GM21390 (cell line): Measurements from ENCODE around the gene ANKRD52.

Source experiments
- ATAC-seq: cut with Tn5 transposase; IDR thresholded peaks from one replicate; pipeline ENCODE4 v1.9.1; 2021; ENCODE audit not compliant: unreplicated experiment

ANKRD52 gene

GRCh38 chr12:56243731-56244181, 14.4 kb downstream of the ANKRD52 start:
- no peak for ATAC-seq

- no peak for ATAC-seq
Observed at GRCh38 chr12:56242986-56243385, 15.2 kb downstream of the ANKRD52 start.

GRCh38 chr12:56241424-56242303, 16.5 kb downstream of the ANKRD52 start:
- ATAC-seq: no peak

- ATAC-seq: no peak
Observed at GRCh38 chr12:56237552-56237951, 20.6 kb downstream of the ANKRD52 start.

GRCh38 chr12:56236985-56237384, 21.2 kb downstream of the ANKRD52 start:
- no peak for ATAC-seq

- ATAC-seq: no peak
Observed at GRCh38 chr12:56236091-56236490, 22.1 kb downstream of the ANKRD52 start.

- no peak for ATAC-seq
Observed at GRCh38 chr12:56234746-56235436, 23.3 kb downstream of the ANKRD52 start.

- ATAC-seq: no peak
Observed at GRCh38 chr12:56231184-56231582, 27.0 kb downstream of the ANKRD52 start.

- ATAC-seq: no peak
Observed at GRCh38 chr12:56230432-56231183, 27.6 kb downstream of the ANKRD52 start.

- ATAC-seq: no peak
Observed at GRCh38 chr12:56229916-56230431, 28.2 kb downstream of the ANKRD52 start, which contains the start of gene SLC39A5. TSS of gene SLC39A5 (plus strand) at chr12:56230051. CDS start at chr12:56231275, 1,224 bp downstream.

- no peak for ATAC-seq
Observed at GRCh38 chr12:56229082-56229481, 29.1 kb downstream of the ANKRD52 start.

- ATAC-seq: no peak
Observed at GRCh38 chr12:56224954-56225353, 33.2 kb downstream of the ANKRD52 start.

GRCh38 chr12:56224102-56224701, 34.0 kb downstream of the ANKRD52 start, which contains the start of gene NABP2:
TSS of gene NABP2 (plus strand) at chr12:56224342. CDS start at chr12:56224857, 515 bp downstream.
- peak; percentile 65 for ATAC-seq

- ATAC-seq: no peak
Observed at GRCh38 chr12:56223571-56224101, 34.5 kb downstream of the ANKRD52 start.

GRCh38 chr12:56222531-56222895, 35.7 kb downstream of the ANKRD52 start:
- ATAC-seq: no peak

- peak; percentile 80 for ATAC-seq
Observed at GRCh38 chr12:56221757-56222530, 36.2 kb downstream of the ANKRD52 start, which contains the start of gene RNF41. TSS of gene RNF41 (minus strand) at chr12:56221922. CDS start at chr12:56214047, 7,875 bp downstream.

GRCh38 chr12:56221232-56221756, 36.9 kb downstream of the ANKRD52 start:
- peak; percentile 3 for ATAC-seq

- ATAC-seq: no peak
Observed at GRCh38 chr12:56220611-56221231, 37.5 kb downstream of the ANKRD52 start.

- ATAC-seq: no peak
Observed at GRCh38 chr12:56219840-56220239, 38.3 kb downstream of the ANKRD52 start.
